ENCODE results near the gene ABCA2.

DNA sequence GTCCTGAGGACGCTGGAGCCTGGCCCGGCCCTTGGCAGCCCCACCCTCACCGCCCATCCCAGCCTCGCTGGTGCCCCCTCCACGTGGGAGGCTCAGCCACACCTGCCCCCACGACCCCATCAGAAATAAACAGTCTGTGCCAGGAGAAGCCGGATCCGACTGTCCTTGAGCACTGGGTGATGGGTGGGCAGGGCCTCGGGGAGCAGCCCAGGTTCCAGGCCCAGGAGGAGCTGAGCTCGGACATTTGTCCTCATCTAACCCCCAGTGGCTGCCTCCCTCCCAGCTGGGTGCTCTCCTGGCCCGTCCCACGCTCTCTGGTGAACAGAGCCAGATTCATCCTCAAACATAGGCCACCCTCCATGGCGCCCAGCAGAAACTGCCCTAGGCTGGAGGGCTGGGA is 55.3 kb downstream of the ABCA2 start:
- TF ChIP-seq CHD2 (IDR thresholded peaks at IDR 0.05; ENCODE audit: low read depth, low read length) = no peak
- no peak for TF ChIP-seq HDAC1 (IDR thresholded peaks at IDR 0.05)
- TF ChIP-seq SOX6 (IDR thresholded peaks at IDR 0.05) = no peak
